ENCODE measurements around the gene INPP5B. TPM values are rescaled to one million over a fixed set of nuclear protein-coding genes. Genes with fewer than 3 reads are reported as not detected.

Gene INPP5B
- total and polyA plus RNA-seq, 9 of the 15 experiments (the other 6 are each of a cell fraction or from before 2014, with no cell fraction given), result 14.1 to 28.7 (median 20.9) TPM

DNA sequence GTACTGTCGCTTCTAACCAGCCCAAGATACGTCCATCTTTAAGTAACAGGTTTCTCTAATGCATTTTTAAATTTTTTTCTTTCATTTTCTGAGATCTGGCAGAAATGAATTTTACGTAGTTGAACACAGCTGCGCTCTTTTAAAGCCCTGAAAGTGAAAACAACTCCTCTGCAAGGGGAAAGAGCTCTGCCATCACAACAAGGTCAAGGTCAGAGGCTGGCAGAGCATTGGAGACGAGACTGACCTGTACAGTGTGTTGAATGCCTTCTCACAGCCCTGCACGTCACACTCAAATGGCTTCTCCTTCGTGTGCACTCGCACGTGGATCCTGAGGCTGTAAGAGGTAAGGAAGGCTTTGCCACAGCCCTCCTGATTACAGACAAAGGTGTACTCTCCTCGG lies 107.2 kb downstream of the INPP5B start (continued):
- TF ChIP-seq, protein P1, sequence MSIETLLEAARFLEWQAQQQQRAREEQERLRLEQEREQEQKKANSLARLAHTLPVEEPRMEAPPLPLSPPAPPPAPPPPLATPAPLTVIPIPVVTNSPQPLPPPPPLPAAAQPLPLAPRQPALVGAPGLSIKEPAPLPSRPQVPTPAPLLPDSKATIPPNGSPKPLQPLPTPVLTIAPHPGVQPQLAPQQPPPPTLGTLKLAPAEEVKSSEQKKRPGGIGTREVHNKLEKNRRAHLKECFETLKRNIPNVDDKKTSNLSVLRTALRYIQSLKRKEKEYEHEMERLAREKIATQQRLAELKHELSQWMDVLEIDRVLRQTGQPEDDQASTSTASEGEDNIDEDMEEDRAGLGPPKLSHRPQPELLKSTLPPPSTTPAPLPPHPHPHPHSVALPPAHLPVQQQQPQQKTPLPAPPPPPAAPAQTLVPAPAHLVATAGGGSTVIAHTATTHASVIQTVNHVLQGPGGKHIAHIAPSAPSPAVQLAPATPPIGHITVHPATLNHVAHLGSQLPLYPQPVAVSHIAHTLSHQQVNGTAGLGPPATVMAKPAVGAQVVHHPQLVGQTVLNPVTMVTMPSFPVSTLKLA (conservative IDR thresholded peaks at IDR 0.05), result no peak
- no peak for TF ChIP-seq HDAC6 (IDR thresholded peaks at IDR 0.05; ENCODE audit: low read depth, low read length)
- TF ChIP-seq, protein P2, sequence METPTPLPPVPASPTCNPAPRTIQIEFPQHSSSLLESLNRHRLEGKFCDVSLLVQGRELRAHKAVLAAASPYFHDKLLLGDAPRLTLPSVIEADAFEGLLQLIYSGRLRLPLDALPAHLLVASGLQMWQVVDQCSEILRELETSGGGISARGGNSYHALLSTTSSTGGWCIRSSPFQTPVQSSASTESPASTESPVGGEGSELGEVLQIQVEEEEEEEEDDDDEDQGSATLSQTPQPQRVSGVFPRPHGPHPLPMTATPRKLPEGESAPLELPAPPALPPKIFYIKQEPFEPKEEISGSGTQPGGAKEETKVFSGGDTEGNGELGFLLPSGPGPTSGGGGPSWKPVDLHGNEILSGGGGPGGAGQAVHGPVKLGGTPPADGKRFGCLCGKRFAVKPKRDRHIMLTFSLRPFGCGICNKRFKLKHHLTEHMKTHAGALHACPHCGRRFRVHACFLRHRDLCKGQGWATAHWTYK (CRISPR knock-in tag; IDR thresholded peaks at IDR 0.05), result no peak

DNA sequence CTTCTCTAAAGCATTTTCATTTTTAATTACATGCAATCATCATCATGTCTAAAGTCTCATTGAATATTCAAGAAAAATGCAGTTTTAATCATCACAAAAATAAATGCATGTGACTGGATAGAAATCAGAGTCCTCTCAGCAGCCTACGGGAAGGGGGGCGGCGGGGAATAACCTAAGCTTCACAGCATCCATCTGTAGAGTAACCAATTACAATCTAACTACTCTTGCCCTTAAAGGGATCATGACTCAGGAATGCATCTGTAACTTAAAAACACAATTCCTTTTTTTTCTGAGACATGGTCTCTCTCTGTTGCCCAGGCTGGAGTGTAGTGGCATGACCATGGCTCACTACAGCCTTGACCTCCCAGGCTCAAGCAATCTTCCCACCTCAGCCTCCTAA lies 110.1 kb downstream of the INPP5B start:
- no peak overlapping the region for H3K4me2 ChIP-seq (ENCODE audit: insufficient read depth, low read length)
- H3K27me3 ChIP-seq (ENCODE audit: control insufficient read depth in 2 of 2, insufficient read depth in 2 of 2, low read length in 2 of 2), result no peaks in the 10 kb centered on the region
- in situ Hi-C loops (cut with MboI) (no loop called here), intact Hi-C loops (cut with micrococcal nuclease) (no loop called here)
- ATAC-seq (no peak), DNase-seq (ENCODE audit: extremely low read depth in 1 of 4, low spot score in 3 of 4) (no peak), FAIRE-seq (no peak)
- ChIA-PET CTCF (ENCODE audit: low intra/inter-chr PET ratio) (no interaction called here), POLR2A (interaction anchor here (1.6 kb wide), 1 partner anchor 19 kb away, joined by 4 read pairs; no protein-coding TSS in a partner anchor)
- H3K9me3 ChIP-seq (replicated peaks; ENCODE audit: control insufficient read depth, insufficient read depth, low read depth, low read length), result no peaks in the 10 kb centered on the region
- no peak overlapping the region for H2AFZ ChIP-seq (ENCODE audit: low read depth, low read length)
- no peaks in the 10 kb centered on the region for H3K9me1 ChIP-seq (ENCODE audit: control insufficient read depth, insufficient read depth, low read length)
- no peaks in the 10 kb centered on the region for H3K4me1 ChIP-seq (replicated peaks in 1 of 2; ENCODE audit: control insufficient read depth in 2 of 2, insufficient read depth in 2 of 2, low read length in 2 of 2)
- no TSS peak for BruUV-seq (replicated peaks)
- no peaks in the 10 kb centered on the region for H4K20me1 ChIP-seq (replicated peaks; ENCODE audit: control insufficient read depth, insufficient read depth, low read length)
- H3K4me3 ChIP-seq, result no peak overlapping the region
- H3K79me2 ChIP-seq (ENCODE audit: control insufficient read depth, insufficient read depth, low read length), result no peaks in the 10 kb centered on the region
- H3K36me3 ChIP-seq (ENCODE audit: control insufficient read depth, insufficient read depth, low read length), result peaks cover 73% of the 10 kb centered on the region
- no peak overlapping the region for H3K27ac ChIP-seq (ENCODE audit: extremely low read depth, low read depth, low read length)
- no peak overlapping the region for H3K9ac ChIP-seq (ENCODE audit: insufficient read depth in 1 of 2, low read depth in 2 of 2, low read length in 2 of 2)
- 32% methylated on average over 2 of the region's 3 CpGs for WGBS (ENCODE audit: insufficient coverage, low coverage, missing lambda C conversion rate)
- TF ChIP-seq POLR2G (IDR thresholded peaks at IDR 0.05; ENCODE audit: low read depth, low read length) (no peak), BACH1 (tag; IDR thresholded peaks at IDR 0.05) (no peak), ETV1 (tag; conservative IDR thresholded peaks at IDR 0.05; ENCODE audit: low read depth) (no peak), HIVEP1 (CRISPR knock-in tag; IDR thresholded peaks at IDR 0.05) (no peak), PRMT5 (CRISPR knock-in tag; IDR thresholded peaks at IDR 0.05) (no peak), GABPB2 (CRISPR knock-in tag; conservative IDR thresholded peaks at IDR 0.05) (no peak), TEAD1 (CRISPR knock-in tag; IDR thresholded peaks at IDR 0.05) (no peak), FOXA1 (IDR thresholded peaks at IDR 0.05; ENCODE audit: borderline replicate concordance) (no peak), KDM2B (CRISPR knock-in tag; IDR thresholded peaks at IDR 0.05) (no peak)
- TF ChIP-seq, protein P3, sequence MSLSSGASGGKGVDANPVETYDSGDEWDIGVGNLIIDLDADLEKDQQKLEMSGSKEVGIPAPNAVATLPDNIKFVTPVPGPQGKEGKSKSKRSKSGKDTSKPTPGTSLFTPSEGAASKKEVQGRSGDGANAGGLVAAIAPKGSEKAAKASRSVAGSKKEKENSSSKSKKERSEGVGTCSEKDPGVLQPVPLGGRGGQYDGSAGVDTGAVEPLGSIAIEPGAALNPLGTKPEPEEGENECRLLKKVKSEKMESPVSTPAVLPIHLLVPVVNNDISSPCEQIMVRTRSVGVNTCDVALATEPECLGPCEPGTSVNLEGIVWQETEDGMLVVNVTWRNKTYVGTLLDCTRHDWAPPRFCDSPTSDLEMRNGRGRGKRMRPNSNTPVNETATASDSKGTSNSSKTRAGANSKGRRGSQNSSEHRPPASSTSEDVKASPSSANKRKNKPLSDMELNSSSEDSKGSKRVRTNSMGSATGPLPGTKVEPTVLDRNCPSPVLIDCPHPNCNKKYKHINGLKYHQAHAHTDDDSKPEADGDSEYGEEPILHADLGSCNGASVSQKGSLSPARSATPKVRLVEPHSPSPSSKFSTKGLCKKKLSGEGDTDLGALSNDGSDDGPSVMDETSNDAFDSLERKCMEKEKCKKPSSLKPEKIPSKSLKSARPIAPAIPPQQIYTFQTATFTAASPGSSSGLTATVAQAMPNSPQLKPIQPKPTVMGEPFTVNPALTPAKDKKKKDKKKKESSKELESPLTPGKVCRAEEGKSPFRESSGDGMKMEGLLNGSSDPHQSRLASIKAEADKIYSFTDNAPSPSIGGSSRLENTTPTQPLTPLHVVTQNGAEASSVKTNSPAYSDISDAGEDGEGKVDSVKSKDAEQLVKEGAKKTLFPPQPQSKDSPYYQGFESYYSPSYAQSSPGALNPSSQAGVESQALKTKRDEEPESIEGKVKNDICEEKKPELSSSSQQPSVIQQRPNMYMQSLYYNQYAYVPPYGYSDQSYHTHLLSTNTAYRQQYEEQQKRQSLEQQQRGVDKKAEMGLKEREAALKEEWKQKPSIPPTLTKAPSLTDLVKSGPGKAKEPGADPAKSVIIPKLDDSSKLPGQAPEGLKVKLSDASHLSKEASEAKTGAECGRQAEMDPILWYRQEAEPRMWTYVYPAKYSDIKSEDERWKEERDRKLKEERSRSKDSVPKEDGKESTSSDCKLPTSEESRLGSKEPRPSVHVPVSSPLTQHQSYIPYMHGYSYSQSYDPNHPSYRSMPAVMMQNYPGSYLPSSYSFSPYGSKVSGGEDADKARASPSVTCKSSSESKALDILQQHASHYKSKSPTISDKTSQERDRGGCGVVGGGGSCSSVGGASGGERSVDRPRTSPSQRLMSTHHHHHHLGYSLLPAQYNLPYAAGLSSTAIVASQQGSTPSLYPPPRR (CRISPR knock-in tag; IDR thresholded peaks at IDR 0.05; ENCODE audit: borderline replicate concordance), result no peak

Measured in K562 (cell line).